HG02678 (cell line): Measurements from ENCODE around the gene SSBP3.

Experiments
- ATAC-seq: cut with Tn5 transposase; IDR thresholded peaks from one replicate; pipeline ENCODE4 v1.9.1; 2021; ENCODE audit warnings: mild to moderate bottlenecking, moderate library complexity; ENCODE audit not compliant: unreplicated experiment

SSBP3 gene

DNA sequence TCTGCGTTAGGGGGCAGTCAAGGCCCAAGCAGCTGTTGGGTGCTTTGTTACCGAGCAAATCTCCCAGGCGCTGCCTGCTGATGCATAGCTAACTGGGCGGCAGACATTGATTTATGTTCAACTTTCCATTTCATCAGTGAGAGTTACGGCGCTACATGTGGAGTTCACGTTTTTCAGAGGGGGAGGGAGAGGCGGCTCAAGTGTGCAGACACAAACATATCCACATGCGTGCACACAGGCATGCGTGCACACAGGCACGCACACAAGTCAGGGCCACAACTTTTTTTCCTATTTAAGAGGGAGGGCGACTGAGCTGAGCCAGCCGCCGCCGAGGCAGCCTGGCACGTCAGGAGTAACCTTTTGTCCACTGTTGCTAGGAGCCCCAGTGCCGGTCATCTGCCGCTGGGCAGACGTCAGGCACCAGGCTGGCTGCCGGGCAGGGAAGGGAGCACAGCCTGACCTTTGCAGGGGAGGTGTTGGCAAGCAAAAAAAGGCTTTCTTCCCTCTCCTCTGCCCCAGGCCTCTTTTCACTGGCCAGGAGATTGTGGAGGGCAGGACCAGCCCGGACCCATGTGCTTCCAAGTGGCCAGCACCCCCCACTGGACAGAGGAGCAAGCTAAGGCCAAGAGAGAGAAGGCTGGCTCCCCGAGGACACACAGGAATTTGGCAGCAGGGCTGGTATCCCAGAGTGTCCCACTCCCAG lies 133.0 kb downstream of the SSBP3 start:
- ATAC-seq = no peak

DNA sequence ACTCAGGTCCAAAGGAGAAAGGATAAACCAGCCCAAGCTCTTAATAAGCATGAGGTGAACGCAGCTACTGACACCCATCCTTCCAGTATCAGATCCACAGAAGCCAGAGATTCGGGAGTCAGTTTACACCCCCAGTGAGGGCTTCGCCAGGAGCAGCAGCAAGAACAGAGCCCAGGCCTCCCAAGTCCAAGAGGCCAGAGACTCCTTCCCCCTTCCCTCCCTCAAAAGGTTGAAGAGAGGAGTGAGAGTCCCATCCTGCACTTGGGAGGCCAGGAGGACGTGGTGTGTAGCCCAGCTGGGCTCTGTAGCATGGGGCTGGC lies 133.5 kb downstream of the SSBP3 start:
- no peak for ATAC-seq

DNA sequence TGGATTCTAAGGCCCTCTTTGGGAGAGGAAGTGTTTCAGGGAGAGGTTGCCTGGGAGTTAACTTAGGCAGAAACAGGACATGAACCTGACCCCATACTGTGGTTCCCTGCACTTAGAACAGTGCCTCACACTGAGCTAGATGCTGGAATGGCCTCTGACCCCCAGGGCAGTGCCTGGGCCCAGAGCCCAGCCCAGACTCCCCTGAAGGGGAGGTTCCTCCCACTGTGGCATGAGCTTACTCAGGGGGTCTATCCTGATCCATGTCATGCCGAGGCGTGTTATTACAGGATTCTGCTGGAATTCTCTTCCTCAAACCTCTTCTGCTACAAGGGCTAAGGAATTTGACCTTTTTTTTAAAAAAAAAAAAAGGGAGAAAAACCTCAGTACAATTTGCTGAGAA lies 134.1 kb downstream of the SSBP3 start:
- ATAC-seq = no peak

DNA sequence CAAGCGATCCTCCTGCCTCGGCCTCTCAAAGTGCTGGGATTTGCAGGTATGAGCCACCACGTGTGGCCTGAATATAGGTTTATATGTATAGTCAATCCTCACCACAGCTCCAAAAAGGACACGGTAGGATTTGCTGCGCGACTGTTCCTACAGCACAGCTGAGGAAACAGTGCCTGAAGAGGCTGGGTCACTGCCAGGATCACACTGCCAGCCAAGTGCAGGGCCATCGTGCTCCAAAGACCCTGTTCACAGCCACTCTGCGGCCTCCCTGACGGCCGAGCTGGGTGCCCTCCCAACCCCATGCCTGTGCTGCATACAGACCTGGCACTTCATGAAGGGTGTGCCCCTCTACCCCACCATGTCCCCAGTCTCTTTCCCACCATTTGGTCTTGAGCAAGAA lies 134.9 kb downstream of the SSBP3 start:
- ATAC-seq = no peak

DNA sequence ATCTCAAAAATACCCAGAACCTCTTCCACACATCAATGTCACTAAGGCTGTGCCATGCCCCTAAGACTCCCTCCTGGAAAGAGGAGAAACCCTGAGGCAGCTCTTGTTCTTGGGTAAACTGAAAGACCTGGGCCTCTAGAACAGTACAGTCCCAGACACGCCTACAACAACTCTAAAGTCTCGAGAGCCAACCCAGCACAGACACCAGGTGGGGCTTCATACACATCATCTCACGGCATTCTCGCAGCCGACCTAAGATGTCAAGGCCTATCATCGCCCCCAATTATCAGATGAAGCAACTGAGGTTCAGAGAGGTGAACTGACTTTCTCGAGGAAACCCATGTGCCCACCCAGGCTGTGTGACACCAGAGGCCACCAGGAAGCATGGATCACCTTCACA lies 135.7 kb downstream of the SSBP3 start:
- ATAC-seq = no peak

DNA sequence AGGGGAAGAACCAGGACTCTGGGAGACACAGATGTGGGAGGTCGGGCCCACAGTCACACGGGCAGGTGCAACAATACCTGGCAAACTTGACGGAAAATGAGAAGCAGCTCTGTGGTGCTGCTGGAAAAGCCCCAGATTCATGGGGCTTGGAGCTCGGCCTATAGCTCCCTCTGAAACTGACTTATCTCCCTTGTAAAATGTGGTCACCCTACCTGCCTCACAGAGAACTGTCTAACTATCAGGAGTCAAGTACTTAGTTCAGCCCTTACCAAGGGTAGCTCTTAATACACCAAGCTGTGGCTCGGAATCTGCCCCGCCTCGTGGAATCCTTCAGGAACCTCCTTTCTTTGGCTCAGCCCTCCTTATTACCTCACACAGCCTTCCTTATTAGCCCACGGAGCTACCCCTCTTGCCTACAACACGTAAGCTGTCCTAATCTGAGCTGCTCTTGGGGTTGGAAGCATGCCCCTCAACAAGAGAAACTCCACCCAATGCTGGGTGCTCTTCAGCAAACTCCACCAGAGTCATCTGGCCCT lies 137.4 kb downstream of the SSBP3 start:
- no peak for ATAC-seq

DNA sequence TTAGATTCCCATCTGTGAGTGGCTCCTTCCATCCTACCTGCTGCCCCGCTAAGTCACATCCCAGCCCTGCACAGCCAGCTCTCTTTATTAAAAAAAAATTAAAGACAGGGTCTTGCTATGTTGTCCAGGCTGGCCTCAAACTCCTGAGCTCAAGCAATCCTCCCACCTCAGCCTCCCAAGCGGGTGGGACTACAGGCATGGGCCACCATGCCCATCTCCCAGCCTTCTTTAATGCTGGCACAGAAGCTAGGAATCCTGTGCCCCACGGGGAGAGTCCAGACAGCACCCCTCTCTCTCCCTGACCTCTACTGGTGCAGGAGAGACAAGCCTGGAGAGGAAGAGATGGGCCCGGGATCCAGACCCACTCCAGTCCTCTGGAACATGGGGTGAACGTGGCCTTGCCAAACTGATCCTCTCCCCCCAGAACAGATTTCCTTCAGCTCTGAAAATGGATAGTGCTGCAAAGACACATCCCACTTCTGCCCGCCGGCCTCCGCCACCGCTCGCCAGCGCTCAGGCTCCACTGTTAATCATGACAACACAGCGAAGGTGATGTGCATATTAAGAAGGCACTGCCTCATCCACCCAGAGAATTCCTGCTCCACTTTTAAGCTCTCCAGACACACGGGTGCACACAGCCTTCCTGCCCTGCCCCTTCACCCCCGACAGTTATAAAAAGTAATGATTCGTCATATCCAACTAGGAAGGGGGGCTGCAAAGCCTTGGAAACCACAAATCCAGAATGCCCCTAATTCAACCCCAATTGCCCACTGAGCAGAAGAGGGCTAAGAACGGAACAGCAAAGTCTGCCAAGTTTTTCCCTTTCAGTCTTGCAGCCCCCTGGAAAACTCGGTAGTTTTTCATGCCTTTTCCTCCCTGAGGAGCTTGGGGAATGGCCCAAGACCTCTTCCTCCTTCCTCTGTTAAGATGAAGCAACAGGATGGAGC lies 138.1 kb downstream of the SSBP3 start:
- no peak for ATAC-seq

DNA sequence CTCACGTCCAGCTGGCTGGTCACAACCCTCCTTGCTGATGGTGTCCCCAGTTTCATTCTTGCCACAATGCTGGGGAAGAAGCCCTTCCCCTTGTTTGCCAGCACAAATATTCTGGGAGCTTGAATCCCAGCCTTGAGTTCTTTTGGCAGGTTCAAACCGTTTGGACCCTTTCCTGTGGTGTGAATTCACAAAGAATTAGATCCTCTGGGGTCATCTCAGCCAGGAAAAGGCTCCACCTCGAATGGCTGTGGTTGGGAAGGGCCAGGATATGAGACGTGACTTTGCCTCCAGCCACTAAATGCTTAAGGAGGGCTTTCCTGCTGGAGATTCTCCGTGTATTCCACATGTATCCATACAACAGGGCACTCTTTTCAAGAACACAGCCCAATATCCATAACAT lies 139.3 kb downstream of the SSBP3 start:
- ATAC-seq = no peak

DNA sequence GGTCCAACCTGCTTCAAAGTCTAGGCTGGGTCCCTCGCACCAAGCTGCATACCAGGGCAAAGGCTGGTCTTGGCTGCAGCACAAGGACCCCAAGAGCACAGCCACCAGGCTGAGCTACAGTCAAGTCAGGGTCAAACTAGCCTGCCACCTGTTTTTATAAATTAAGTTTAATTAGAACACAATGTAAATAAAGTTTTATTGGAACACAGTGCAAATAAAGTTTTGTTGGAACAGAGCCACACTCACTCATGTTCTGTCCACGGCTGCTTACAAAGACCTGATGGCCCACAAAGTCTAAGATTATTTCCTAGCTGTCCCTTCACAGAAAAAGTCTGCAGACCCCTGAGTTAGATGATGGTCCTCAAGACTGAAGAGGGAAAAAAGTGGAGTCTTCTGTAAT lies 140.0 kb downstream of the SSBP3 start:
- ATAC-seq = no peak

DNA sequence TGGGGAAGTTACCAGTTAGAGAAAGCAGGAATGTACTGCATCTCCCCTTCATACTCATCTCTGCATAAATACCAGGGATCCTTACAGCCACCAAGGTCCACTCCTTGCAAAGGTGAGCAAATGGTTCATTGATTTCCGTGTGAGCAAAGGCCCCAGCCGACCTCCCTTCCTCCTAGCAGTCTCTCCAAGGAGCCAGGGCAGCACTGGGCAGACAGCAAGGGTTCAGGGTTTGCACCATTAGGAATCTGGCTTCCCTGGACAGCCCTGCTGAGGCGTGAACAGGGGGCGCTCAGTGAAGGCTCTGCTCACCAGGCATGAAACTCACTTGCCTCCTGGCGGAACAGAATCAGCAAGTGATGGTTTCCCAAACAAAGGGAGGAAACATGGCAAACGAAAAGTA lies 140.5 kb downstream of the SSBP3 start:
- ATAC-seq = no peak

DNA sequence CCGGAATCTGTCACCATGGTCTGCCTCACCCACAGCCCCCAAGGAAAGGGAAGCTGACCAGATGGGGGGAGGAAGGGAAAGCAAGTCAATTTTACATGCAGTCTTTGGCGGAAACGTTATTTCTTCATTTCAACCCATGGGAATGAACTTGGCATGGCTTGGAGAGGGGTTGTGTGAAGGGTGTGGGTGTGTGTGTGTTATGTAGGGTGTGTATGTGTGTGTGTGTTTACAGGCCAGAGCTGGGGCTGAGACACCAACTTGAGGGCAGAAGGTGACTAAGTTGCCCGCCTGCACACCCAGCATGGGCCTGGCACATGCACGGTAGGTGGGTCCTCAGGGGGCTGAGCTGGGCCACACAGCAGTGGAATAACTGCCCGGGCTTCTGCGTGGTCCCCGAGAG lies 141.1 kb downstream of the SSBP3 start:
- no peak for ATAC-seq

DNA sequence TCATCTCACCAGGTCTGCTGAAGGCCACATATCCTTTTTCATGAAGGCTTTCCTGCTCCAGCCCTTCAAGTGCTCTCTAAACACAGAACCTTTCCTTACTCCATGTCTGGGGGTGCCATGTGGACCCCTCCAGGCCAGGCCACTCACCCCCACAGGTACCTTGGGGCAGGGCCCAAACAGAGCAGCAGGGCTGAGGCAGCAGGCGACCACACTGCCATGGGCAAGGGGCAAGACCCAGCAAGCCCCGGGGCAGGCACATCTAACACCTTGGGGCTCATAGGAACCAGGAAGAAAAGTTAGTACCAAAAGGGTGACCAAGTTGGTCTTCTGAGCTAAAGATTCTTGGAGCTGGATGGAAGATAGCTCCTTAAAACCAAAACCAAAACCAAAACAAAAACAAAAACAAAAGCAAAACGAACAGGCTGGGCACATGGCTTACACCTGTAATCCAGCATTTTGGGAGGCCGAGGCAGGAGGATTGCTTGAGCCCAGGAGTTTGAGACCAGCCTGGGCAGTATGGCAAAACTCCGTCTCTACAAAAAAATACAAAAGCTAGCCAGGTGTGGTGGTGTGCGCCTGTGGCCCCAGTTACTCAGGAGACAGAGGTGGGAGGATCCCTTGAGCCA lies 142.5 kb downstream of the SSBP3 start:
- no peak for ATAC-seq

DNA sequence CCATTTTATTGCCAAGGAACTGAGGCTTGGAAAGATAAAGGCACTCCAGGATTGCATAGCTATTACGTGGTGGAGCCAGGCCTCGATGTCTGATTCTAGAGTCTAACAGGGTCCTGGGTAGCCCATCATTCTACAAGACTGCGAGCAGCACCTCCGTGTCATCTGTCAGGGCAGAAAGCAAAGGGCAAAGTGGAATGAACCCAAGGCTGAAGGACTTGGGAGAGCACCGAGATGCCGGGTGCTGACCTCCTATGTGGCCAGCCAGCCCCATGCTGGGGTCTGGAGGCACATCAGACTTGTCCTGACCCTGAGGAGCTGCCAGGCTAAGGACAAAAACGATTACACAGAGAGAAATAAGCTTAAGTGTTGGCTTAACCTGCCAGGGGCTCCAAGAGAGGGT lies 143.9 kb downstream of the SSBP3 start:
- ATAC-seq = no peak

DNA sequence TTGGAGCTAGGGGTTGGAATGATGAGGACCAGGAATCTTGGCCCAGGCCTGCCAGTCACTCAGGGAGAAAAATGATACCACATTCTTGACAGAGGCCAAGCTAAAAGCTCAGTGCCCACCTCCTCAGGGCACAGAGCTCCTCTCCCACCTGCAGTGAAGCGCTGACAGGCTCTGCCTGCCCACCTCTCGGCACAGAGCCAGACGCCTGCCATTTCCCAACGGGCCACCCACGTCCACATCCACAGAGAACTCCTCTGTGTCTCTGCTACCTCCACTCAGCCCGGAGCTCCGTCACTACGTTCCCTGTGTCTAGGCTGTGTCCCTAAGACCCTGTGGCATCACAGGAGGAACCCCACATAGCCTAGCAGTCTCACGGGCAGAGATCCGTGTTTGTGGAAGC lies 145.4 kb downstream of the SSBP3 start:
- ATAC-seq = no peak

DNA sequence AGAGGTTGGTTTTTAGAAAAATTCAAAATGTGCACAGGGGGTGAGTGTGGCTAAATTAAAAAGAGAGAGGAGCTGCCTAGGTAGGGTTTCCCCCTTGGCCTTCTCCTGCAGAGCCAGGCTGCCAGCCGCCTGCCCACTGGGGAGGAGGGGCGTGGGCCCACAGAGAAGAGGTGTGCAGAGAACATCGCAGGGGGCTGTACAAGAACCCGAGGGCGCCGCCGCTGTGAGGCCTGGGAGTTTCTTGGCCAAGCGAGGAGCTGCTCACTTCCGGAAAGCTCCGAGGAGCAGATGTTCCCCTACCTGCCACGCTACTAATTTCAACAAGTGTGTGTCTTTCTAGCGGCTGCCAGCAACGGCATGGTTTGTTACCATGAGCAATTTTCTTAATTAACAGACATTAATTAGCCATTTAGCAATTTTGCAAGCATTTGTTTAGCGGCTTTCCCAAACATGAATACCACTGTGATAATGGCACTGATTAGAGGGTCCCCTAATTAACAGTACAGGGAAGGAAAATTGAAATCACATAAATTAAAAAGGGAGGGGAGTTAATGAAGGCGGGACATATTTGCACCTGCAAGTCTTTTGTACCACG lies 146.6 kb downstream of the SSBP3 start:
- no peak for ATAC-seq

DNA sequence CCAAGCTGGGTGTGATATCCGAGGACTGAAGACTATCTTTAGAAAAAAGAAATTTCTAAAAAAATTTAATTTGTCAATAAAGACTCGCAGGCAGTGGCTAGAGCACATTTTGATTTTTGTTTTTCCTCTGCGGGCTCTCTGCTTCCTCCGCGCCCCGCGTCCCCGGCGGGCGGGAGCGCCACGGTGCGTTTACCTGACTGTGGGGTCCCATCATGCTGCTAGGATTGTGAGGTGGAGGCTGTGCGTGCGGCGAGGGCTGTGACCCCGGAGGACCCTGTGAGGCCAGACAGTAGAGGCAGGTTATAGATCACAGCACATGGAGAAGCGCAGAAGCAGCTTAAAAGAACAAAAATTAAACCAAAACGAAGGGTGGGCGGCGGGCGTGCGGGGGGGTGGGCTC lies 148.3 kb downstream of the SSBP3 start:
- no peak for ATAC-seq

DNA sequence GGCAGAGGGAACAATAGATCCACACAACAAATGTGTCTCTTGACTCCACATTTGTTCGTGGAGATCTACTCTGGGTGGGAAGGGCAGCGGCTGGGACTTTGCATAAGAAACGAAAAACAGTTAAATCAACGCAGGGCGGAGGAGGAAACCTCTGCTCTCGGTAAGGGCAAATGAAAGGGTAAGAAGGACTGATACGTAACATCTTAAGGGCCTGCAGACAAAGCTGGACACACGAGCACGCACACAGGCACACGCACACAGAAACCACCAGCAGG lies 148.9 kb downstream of the SSBP3 start:
- no peak for ATAC-seq

DNA sequence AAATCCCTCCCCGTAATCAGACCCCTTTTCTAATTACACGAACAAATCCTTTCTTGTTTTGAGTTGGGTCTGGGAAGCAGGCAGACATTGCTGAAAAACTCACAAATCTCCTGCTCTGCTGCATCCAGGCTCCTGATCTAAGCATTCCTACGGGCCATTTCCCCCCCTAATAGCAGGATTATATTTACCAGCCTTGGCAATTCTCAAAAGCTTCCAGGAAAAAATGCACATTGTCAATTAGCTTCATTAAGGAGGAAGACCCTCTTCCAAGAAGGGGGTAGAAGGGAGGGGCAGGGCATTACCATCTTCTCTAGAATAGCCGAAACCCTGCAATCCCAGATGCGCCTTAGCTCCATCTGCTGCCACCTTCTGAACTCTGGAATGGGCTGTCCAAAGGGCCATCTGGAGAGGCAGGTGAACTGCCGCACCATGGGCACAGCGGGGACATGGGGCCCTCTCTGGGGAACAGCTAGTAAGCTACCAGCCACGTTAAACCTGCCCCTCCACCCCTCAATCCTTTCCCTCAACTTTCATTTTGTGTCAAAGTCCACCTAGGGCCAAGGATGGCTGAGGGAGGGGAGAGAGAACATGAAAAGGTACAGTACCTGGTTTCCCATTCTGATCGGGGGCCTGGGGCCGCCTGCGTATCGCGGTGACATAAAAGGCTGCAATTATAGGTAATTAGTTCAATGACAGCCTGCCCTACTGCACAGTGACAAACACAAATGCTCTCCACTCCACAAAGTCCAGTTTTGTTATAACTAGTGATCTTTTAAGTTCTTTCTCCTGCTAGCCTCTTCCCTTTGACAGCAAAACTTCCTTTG lies 149.5 kb downstream of the SSBP3 start:
- ATAC-seq = no peak

DNA sequence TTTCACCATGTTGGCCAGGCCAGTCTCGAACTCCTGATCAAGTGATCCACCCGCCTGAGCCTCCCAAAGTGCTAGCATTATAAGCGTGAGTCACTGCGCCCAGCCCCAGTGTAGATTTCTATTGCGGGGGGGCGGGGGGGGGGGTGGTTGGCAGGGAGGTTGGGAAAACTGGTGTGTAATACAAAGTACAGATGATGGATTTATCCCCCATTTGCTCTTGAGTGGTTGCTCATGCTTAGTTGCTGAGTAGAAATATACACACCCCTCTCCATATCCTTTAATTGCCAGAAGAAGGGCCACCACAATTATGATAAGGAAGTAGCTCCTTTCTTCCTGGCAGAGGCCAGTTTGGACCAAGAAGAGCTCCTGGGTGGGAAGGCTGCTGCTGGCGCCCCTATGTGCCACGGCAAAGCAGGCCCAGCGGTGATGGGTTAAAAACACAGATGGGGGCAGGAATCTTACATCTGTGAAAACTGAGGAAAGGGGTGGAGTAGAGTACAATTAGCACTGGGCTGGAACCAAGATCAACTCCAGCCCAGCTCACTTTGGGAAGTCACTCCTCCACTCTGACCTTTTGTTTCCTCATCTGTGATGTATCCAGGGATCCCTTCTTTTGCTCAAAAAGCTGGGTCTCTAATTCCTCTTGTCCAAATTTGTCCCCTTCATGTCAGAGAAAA lies 151.0 kb downstream of the SSBP3 start:
- no peak for ATAC-seq

DNA sequence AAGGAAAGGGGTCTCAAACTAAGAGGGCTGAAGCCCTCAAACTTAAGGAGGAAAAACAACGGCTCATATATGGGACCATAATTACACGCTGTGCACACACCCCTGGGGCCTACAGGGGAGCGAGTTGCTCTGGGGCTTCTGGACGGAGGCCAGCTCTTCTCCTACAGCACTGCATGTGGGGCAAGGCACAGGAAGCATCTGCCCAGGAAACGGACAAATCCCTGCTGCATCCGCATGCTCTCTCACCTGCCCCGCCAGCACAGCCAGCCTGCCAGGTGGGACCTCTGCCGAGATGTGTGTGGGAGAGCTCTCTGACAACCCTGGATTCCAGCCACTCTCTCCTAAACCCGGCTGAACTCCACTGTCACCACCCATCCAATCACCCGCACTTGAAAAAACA lies 152.1 kb downstream of the SSBP3 start:
- no peak for ATAC-seq
